Endothelial cell of umbilical vein (primary cell): ENCODE results near the gene GRK1. TPM values are rescaled to one million over a fixed set of nuclear protein-coding genes. Genes with fewer than 3 reads are reported as not detected.
A peak's percentile ranks its signal among the peaks of the same experiment; 100 is the strongest.

ENCODE experiments used
- BruUV-seq: library from RNA; stranded (reverse); fragments of 400-500 nt; replicated peaks from 2 replicates; lab custom pipeline; 2021; lab: Mats Ljungman, UMichigan
- CTCF ChIA-PET: fragments of 300-600, 350-600 bp; sonication (Branson Sonifier 250); formaldehyde crosslinking; loops from one replicate; lab custom pipeline; 2021; ENCODE audit warnings: antibody characterized with exemption, inconsistent platforms; lab: Charles Lee
- POLR2A ChIA-PET: fragments of 300-600, 350-600 bp; sonication (Branson Sonifier 250); formaldehyde crosslinking; loops from one replicate; lab custom pipeline; 2021; ENCODE audit warnings: antibody characterized with exemption, inconsistent platforms; lab: Charles Lee
- DNase-seq: peaks from one replicate; pipeline ENCODE4 v3.0.0-alpha.2; 2011; ENCODE audit warnings: low read depth, low spot score
- FAIRE-seq: peaks from 2 replicates; lab custom pipeline; 2011; peaks lifted over from hg19 to GRCh38; lab: Jason Lieb, UNC
- H2AFZ ChIP-seq: 2 replicates; pipeline ENCODE4 v1.6.0; 2012; ENCODE audit warnings: low read depth, low read length, control low read depth, inconsistent platforms
- H3K27ac ChIP-seq: 2 replicates; pipeline ENCODE4 v1.5.1; 2011; ENCODE audit warnings: low read depth, mild to moderate bottlenecking, control low read depth, low read length, moderate library complexity; ENCODE audit not compliant: insufficient read depth
- H3K27me3 ChIP-seq, 2 experiments: 2 replicates each; pipeline versions ENCODE4 v1.6.0 to v1.6.1; 2011; ENCODE audit warnings: low read length in 2 of 2, mixed read lengths in 1 of 2; ENCODE audit not compliant: control insufficient read depth in 2 of 2, insufficient read depth in 2 of 2
- H3K36me3 ChIP-seq, 2 experiments: 2 replicates in 1 of 2; 3 replicates in 1 of 2; pipeline ENCODE4 v1.5.1; 2011; ENCODE audit warnings: low read length in 2 of 2, mild to moderate bottlenecking in 1 of 2, moderate library complexity in 1 of 2; ENCODE audit not compliant: control insufficient read depth in 2 of 2, insufficient read depth in 2 of 2; ENCODE audit errors: extremely low read depth in 1 of 2
- H3K4me1 ChIP-seq: 3 replicates; pipeline ENCODE4 v1.5.1; 2011; ENCODE audit warnings: mild to moderate bottlenecking, low read length; ENCODE audit not compliant: control insufficient read depth, insufficient read depth; ENCODE audit errors: extremely low read depth
- H3K4me2 ChIP-seq: 2 replicates; pipeline ENCODE4 v1.6.1; 2011; ENCODE audit warnings: low read length, control low read depth, mixed read lengths; ENCODE audit not compliant: insufficient read depth
- H3K4me3 ChIP-seq, 3 experiments: fragments of 200-600 bp in 1 of 3; sonication (generic), shearing (Covaris generic) in 1 of 3; replicated peaks in 1 of 3; 2 replicates each; pipeline ENCODE4 v1.5.1; 2011 to 2016; ENCODE audit warnings: control low read depth in 3 of 3, low read length in 3 of 3, mild to moderate bottlenecking in 2 of 3, inconsistent platforms in 1 of 3, low read depth in 1 of 3, moderate library complexity in 1 of 3; ENCODE audit not compliant: insufficient read depth in 1 of 3
- H3K79me2 ChIP-seq: 2 replicates; pipeline ENCODE4 v1.6.0; 2012; ENCODE audit warnings: low read length, inconsistent platforms; ENCODE audit not compliant: control insufficient read depth, insufficient read depth
- H3K9ac ChIP-seq: replicated peaks from 2 replicates; pipeline ENCODE3; 2011; ENCODE audit warnings: low read length, control low read depth; ENCODE audit not compliant: insufficient read depth; ENCODE audit errors: extremely low read depth
- H3K9me1 ChIP-seq: replicated peaks from 3 replicates; pipeline ENCODE4 v1.6.0; 2011; ENCODE audit warnings: mild to moderate bottlenecking, low read length; ENCODE audit not compliant: control insufficient read depth, insufficient read depth; ENCODE audit errors: extremely low read depth
- H3K9me3 ChIP-seq: replicated peaks from 2 replicates; pipeline ENCODE4 v1.5.1; 2012; ENCODE audit warnings: low read length, inconsistent platforms; ENCODE audit not compliant: control insufficient read depth, insufficient read depth
- H4K20me1 ChIP-seq: replicated peaks from 2 replicates; pipeline ENCODE3; 2011; ENCODE audit warnings: mild to moderate bottlenecking, low read length; ENCODE audit not compliant: control insufficient read depth, insufficient read depth; ENCODE audit errors: extremely low read depth
- CTCF ChIP-seq, 2 donors: IDR thresholded peaks; 1 replicate in 1 of 2; 2 replicates in 1 of 2; pipeline ENCODE4 v1.5.1; 2011; ENCODE audit warnings: low read length in 2 of 2, mild to moderate bottlenecking in 2 of 2, moderate library complexity in 2 of 2, control low read depth in 1 of 2, inconsistent platforms in 1 of 2, low read depth in 1 of 2; ENCODE audit not compliant: insufficient read depth in 1 of 2; ENCODE audit errors: extremely low read depth in 1 of 2
- EZH2 ChIP-seq: IDR thresholded peaks from 2 replicates; pipeline ENCODE4 v1.6.1; 2012; ENCODE audit warnings: borderline replicate concordance, low read depth, mild to moderate bottlenecking, moderate library complexity, low read length, inconsistent platforms; ENCODE audit not compliant: severe bottlenecking
- FOS ChIP-seq: IDR thresholded peaks from 2 replicates; pipeline ENCODE4 v1.6.1; 2011; ENCODE audit warnings: mild to moderate bottlenecking, low read length, moderate library complexity, borderline replicate concordance; ENCODE audit not compliant: insufficient read depth
- GATA2 ChIP-seq: IDR thresholded peaks from 2 replicates; pipeline ENCODE4 v1.7.0; 2011; ENCODE audit warnings: low read depth, mild to moderate bottlenecking, moderate library complexity, mixed read lengths, low read length; ENCODE audit not compliant: insufficient read length, insufficient read depth
- JUN ChIP-seq: IDR thresholded peaks from 2 replicates; pipeline ENCODE4 v1.6.1; 2011; ENCODE audit warnings: borderline replicate concordance, low read depth; ENCODE audit not compliant: insufficient read length, insufficient read depth
- MAX ChIP-seq: IDR thresholded peaks from 2 replicates; pipeline ENCODE4 v1.6.1; 2011; ENCODE audit not compliant: insufficient read depth, insufficient read length
- MYC ChIP-seq: IDR thresholded peaks from one replicate; pipeline ENCODE4 v1.6.1; 2011; ENCODE audit warnings: mild to moderate bottlenecking, low read depth, low read length
- POLR2A ChIP-seq: IDR thresholded peaks from 2 replicates; pipeline ENCODE4 v1.6.1; 2012; ENCODE audit warnings: low read depth, mild to moderate bottlenecking, control low read depth, low read length
- POLR2AphosphoS5 ChIP-seq: IDR thresholded peaks from 2 replicates; pipeline ENCODE4 v1.6.1; 2012; ENCODE audit warnings: low read depth, mild to moderate bottlenecking, control low read depth, low read length, moderate library complexity; ENCODE audit not compliant: insufficient read depth
- dilution Hi-C: fragments of 300-500 bp; cut with MboI; formaldehyde crosslinking; loops from one replicate; pipeline ENCODE4 v1.15.0; 2019; ENCODE audit warnings: low sequenced_read_pairs; ENCODE audit not compliant: extremely low pct_ligation_motif_present
- intact Hi-C: fragments of 100-400 bp; cut with micrococcal nuclease; formaldehyde crosslinking; loops from one replicate; pipeline ENCODE4 v1.10.0; 2022
- polyA plus RNA-seq, 4 experiments: library from polyadenylated mRNA; depleted of rRNA in 3 of 4; stranded (reverse) in 3 of 4; unstranded in 1 of 4; fragments of >200 nt; gene quantifications; 2 replicates each; pipeline versions ENCODE4 v1.2.1 to v1.2.3, GENCODE V29; 2011 to 2012; ENCODE audit warnings: missing spikeins in 1 of 4
- total RNA-seq: library from RNA; stranded (reverse); gene quantifications from 2 replicates; pipeline ENCODE4 v1.2.3, GENCODE V29; 2021

Gene GRK1
- total and polyA plus RNA-seq, 2 donors (not counting 3 experiments of a cell fraction or from before 2014, with no cell fraction given) = not detected

GRCh38 chr13:113647351-113648215 lies 19.4 kb upstream of the GRK1 start:
- Histone ChIP-seq H3K36me3 (no peaks in the 10 kb centered on the region), H3K9me1 (no peaks in the 10 kb centered on the region), H3K4me2 (no peak overlapping the region), H2AFZ (no peak overlapping the region), H3K79me2 (no peaks in the 10 kb centered on the region), H3K27me3 (no peaks in the 10 kb centered on the region), H3K27ac (no peak overlapping the region), H3K9ac (no peak overlapping the region), H3K4me1 (peaks cover 4% of the 10 kb centered on the region), H3K9me3 (no peaks in the 10 kb centered on the region), H3K4me3 (no peak overlapping the region), H4K20me1 (no peaks in the 10 kb centered on the region)
- intact Hi-C loops = no loop called here
- TF ChIP-seq GATA2 (no peak), POLR2AphosphoS5 (peak; percentile 23)
- no TSS peak for BruUV-seq
- dilution Hi-C loops = no loop called here
- FAIRE-seq = peak; percentile 68
- peak; percentile 49 for DNase-seq
- ChIA-PET POLR2A (no interaction called here), CTCF (interaction anchor here (0.6 to 1.2 kb wide), 3 partner anchors 9 to 69 kb away, joined by 3 read pairs; no protein-coding TSS in a partner anchor)

GRCh38 chr13:113648216-113648610 lies 18.8 kb upstream of the GRK1 start:
- DNase-seq = no peak
- H3K4me2 ChIP-seq = no peak overlapping the region
- no peak overlapping the region for H3K27ac ChIP-seq
- no peaks in the 10 kb centered on the region for H3K79me2 ChIP-seq
- intact Hi-C loops = no loop called here
- FAIRE-seq = no peak
- H3K27me3 ChIP-seq = no peaks in the 10 kb centered on the region
- no peaks in the 10 kb centered on the region for H3K36me3 ChIP-seq
- ChIA-PET CTCF (interaction anchor here (0.9 to 1.2 kb wide), 2 partner anchors 9 to 21 kb away, joined by 3 read pairs; no protein-coding TSS in a partner anchor), POLR2A (no interaction called here)
- H3K9me1 ChIP-seq = no peaks in the 10 kb centered on the region
- dilution Hi-C loops = no loop called here
- peaks cover 4% of the 10 kb centered on the region for H3K4me1 ChIP-seq
- no peaks in the 10 kb centered on the region for H4K20me1 ChIP-seq
- TF ChIP-seq CTCF (IDR thresholded peaks at IDR 0.05; ENCODE audit: extremely low read depth in 1 of 2, insufficient read depth in 1 of 2, low read depth in 1 of 2, low read length in 2 of 2) = no peak
- no peak for TF ChIP-seq POLR2A
- no peak for TF ChIP-seq MAX
- no peak for TF ChIP-seq GATA2
- TF ChIP-seq EZH2 = no peak
- no peak for TF ChIP-seq JUN
- no peak for TF ChIP-seq POLR2AphosphoS5
- TF ChIP-seq FOS = no peak
- TF ChIP-seq MYC = no peak
- no peak overlapping the region for H3K4me3 ChIP-seq
- no TSS peak for BruUV-seq
- H2AFZ ChIP-seq = no peak overlapping the region
- H3K9ac ChIP-seq = no peak overlapping the region
- H3K9me3 ChIP-seq = no peaks in the 10 kb centered on the region
